Measurements from ENCODE around the gene TSPAN12. TPM values are rescaled to one million over a fixed set of nuclear protein-coding genes. Genes with fewer than 3 reads are reported as not detected.
A peak's percentile ranks its signal among the peaks of the same experiment; 100 is the strongest.

TSPAN12 gene
- total and polyA plus RNA-seq, 2 donors (not counting 1 experiment from before 2014, with no cell fraction given): 1.7 to 2.7 TPM

DNA sequence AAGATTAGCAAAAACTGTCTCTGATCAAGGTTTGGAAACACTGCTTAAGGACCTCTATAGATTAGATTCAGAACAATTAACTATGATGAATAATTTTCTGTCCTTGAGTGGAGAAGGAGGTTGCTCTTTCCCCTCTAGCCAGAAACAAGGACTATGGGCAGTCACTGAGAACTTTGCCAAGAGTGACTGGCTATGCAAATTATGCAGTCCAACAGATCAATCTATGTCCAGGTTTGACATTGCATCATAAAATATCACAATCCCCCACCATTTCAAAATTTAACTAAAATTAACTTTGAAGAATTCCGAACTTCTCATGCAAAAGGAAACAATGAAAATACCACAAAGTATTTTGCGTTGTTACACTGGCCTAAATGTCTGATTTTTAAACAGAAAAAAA is 50.6 kb downstream of the TSPAN12 start:
- H3K27ac ChIP-seq (ENCODE audit: insufficient read depth, low read length): no peak overlapping the region
- H3K36me3 ChIP-seq (ENCODE audit: control insufficient read depth, insufficient read depth, low read length): no peaks in the 10 kb centered on the region
- no peak overlapping the region for H3K9ac ChIP-seq (ENCODE audit: insufficient read depth, low read length)
- H2AFZ ChIP-seq (ENCODE audit: low read length): no peak overlapping the region
- H4K20me1 ChIP-seq (ENCODE audit: control insufficient read depth, extremely low read depth, insufficient read depth, low read length): no peaks in the 10 kb centered on the region
- H3K4me3 ChIP-seq (replicated peaks in 1 of 4; ENCODE audit: control extremely low read depth in 1 of 4, insufficient read depth in 1 of 4, low read depth in 3 of 4, low read length in 4 of 4): no peak overlapping the region
- TF ChIP-seq EZH2 (IDR thresholded peaks at IDR 0.05; ENCODE audit: low read length, missing control alignments): no peak
- TF ChIP-seq, protein P1, sequence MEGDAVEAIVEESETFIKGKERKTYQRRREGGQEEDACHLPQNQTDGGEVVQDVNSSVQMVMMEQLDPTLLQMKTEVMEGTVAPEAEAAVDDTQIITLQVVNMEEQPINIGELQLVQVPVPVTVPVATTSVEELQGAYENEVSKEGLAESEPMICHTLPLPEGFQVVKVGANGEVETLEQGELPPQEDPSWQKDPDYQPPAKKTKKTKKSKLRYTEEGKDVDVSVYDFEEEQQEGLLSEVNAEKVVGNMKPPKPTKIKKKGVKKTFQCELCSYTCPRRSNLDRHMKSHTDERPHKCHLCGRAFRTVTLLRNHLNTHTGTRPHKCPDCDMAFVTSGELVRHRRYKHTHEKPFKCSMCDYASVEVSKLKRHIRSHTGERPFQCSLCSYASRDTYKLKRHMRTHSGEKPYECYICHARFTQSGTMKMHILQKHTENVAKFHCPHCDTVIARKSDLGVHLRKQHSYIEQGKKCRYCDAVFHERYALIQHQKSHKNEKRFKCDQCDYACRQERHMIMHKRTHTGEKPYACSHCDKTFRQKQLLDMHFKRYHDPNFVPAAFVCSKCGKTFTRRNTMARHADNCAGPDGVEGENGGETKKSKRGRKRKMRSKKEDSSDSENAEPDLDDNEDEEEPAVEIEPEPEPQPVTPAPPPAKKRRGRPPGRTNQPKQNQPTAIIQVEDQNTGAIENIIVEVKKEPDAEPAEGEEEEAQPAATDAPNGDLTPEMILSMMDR (conservative IDR thresholded peaks at IDR 0.05 in 1 of 2, IDR thresholded peaks at IDR 0.05 in 1 of 2; ENCODE audit: low read depth in 1 of 2, low read length in 2 of 2): no peak
- DNase-seq (ENCODE audit: low read depth in 2 of 2): no peak
- H3K9me3 ChIP-seq (ENCODE audit: control insufficient read depth, insufficient read depth, low read depth, low read length): no peaks in the 10 kb centered on the region
- H3K79me2 ChIP-seq (ENCODE audit: control insufficient read depth, insufficient read depth, low read length): no peaks in the 10 kb centered on the region
- H3K4me1 ChIP-seq (ENCODE audit: control insufficient read depth, extremely low read depth, insufficient read depth, low read length): no peaks in the 10 kb centered on the region
- no peak overlapping the region for H3K4me2 ChIP-seq (ENCODE audit: extremely low read depth, insufficient read depth, low read length)
- no peaks in the 10 kb centered on the region for H3K27me3 ChIP-seq (ENCODE audit: control insufficient read depth, insufficient read depth, low read length)

DNA sequence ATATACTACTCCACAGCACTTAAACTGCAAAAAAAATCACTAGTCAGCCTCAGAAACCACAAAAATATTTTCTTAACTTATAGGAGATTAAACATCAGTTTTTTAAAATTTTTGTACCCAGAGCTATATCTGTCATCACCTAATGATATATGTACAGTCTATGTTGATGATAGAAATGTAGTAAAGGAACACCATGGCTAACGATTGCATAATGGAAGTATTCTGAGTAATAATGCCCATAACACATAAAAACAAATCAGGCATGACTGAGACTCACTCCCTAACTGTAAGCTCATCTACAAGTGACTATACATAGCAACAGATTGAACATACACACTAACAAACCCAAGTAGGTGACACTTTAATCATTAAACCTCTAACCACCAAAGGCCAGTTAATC is 51.3 kb downstream of the TSPAN12 start:
- H2AFZ ChIP-seq (ENCODE audit: low read length): no peak overlapping the region

DNA sequence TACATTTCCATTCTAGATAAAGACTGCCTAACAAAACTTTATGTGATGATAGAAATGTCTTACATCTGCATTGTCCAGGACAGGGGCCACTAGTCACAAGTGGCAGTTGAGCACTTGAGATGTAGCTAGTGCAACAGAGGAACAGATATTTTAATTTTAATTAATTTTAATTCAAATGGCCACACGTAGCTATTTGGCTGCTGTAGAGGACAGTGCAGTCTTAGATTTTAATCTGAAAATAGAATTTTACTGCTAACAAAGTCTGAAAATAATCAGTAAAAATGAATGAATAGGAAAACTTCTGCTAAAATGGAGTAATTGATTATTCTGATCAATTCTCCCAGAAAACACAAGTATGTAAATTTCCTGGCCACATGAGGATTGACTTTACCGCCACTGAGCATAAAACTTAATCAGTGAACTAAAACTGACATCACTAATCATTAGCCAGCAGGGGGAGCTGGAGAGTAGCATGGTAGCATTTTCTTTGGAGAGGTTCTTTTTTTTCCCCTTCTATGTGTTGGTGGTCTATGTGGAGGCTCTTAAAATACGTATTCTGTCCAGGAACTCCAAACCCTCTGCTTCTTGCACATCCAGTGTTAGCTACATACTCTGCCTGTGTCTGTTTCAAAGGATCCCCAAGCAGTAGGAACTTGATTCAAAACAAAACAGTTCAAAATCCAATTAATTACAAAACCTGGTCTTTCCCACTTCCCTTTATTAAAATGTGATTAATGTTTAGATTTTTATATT is 52.1 kb downstream of the TSPAN12 start:
- Histone ChIP-seq H3K79me2 (ENCODE audit: control insufficient read depth, insufficient read depth, low read length) (no peaks in the 10 kb centered on the region), H2AFZ (ENCODE audit: low read length) (no peak overlapping the region)
- DNase-seq (ENCODE audit: low read depth in 2 of 2): peak; percentile 32 to 71

More for the DNA sequence above, 51.3 kb downstream of the TSPAN12 start:
- Histone ChIP-seq H3K4me2 (ENCODE audit: extremely low read depth, insufficient read depth, low read length) (no peak overlapping the region), H3K4me1 (ENCODE audit: control insufficient read depth, extremely low read depth, insufficient read depth, low read length) (no peaks in the 10 kb centered on the region), H3K9me3 (ENCODE audit: control insufficient read depth, insufficient read depth, low read depth, low read length) (no peaks in the 10 kb centered on the region), H4K20me1 (ENCODE audit: control insufficient read depth, extremely low read depth, insufficient read depth, low read length) (no peaks in the 10 kb centered on the region), H3K4me3 (replicated peaks in 1 of 4; ENCODE audit: control extremely low read depth in 1 of 4, insufficient read depth in 1 of 4, low read depth in 3 of 4, low read length in 4 of 4) (no peak overlapping the region), H3K9ac (ENCODE audit: insufficient read depth, low read length) (no peak overlapping the region), H3K27me3 (ENCODE audit: control insufficient read depth, insufficient read depth, low read length) (no peaks in the 10 kb centered on the region), H3K79me2 (ENCODE audit: control insufficient read depth, insufficient read depth, low read length) (no peaks in the 10 kb centered on the region), H3K27ac (ENCODE audit: insufficient read depth, low read length) (no peak overlapping the region), H3K36me3 (ENCODE audit: control insufficient read depth, insufficient read depth, low read length) (no peaks in the 10 kb centered on the region)
- DNase-seq (ENCODE audit: low read depth in 2 of 2): peak in 1 of 2 donors; percentile 18
- no peak for TF ChIP-seq EZH2 (IDR thresholded peaks at IDR 0.05; ENCODE audit: low read length, missing control alignments)
- TF ChIP-seq, protein P1 (conservative IDR thresholded peaks at IDR 0.05 in 1 of 2, IDR thresholded peaks at IDR 0.05 in 1 of 2; ENCODE audit: low read depth in 1 of 2, low read length in 2 of 2): no peak

More for the DNA sequence above, 52.1 kb downstream of the TSPAN12 start:
- Histone ChIP-seq H3K4me2 (ENCODE audit: extremely low read depth, insufficient read depth, low read length) (no peak overlapping the region), H3K9me3 (ENCODE audit: control insufficient read depth, insufficient read depth, low read depth, low read length) (no peaks in the 10 kb centered on the region), H3K4me3 (replicated peaks in 1 of 4; ENCODE audit: control extremely low read depth in 1 of 4, insufficient read depth in 1 of 4, low read depth in 3 of 4, low read length in 4 of 4) (no peak overlapping the region), H3K36me3 (ENCODE audit: control insufficient read depth, insufficient read depth, low read length) (no peaks in the 10 kb centered on the region), H3K27me3 (ENCODE audit: control insufficient read depth, insufficient read depth, low read length) (no peaks in the 10 kb centered on the region), H3K9ac (ENCODE audit: insufficient read depth, low read length) (no peak overlapping the region), H3K4me1 (ENCODE audit: control insufficient read depth, extremely low read depth, insufficient read depth, low read length) (no peaks in the 10 kb centered on the region), H4K20me1 (ENCODE audit: control insufficient read depth, extremely low read depth, insufficient read depth, low read length) (no peaks in the 10 kb centered on the region), H3K27ac (ENCODE audit: insufficient read depth, low read length) (no peak overlapping the region)
- TF ChIP-seq EZH2 (IDR thresholded peaks at IDR 0.05; ENCODE audit: low read length, missing control alignments): no peak
- TF ChIP-seq, protein P1 (conservative IDR thresholded peaks at IDR 0.05 in 1 of 2, IDR thresholded peaks at IDR 0.05 in 1 of 2; ENCODE audit: low read depth in 1 of 2, low read length in 2 of 2): peak; percentile 86 to 88
